GM21360 (cell line): ENCODE results near the gene PHF11.
"Not testable (repeated sequence)": the region's sequence is repeated elsewhere in the genome, so short reads cannot be mapped to it uniquely, and the experiment has no call there.

Experiments
- ATAC-seq: cut with Tn5 transposase; IDR thresholded peaks from one replicate; pipeline ENCODE4 v1.9.1; 2021; ENCODE audit warnings: mild to moderate bottlenecking, moderate library complexity; ENCODE audit not compliant: unreplicated experiment

Gene PHF11

GRCh38 chr13:49543656-49544055 is 47.9 kb downstream of the PHF11 start:
- ATAC-seq: no peak

- ATAC-seq: no peak
Measured at GRCh38 chr13:49545661-49546060, 49.9 kb downstream of the PHF11 start.

- no peak for ATAC-seq
Measured at GRCh38 chr13:49546561-49546960, 50.8 kb downstream of the PHF11 start.

GRCh38 chr13:49549289-49549688 is 53.5 kb downstream of the PHF11 start:
- ATAC-seq: no peak

GRCh38 chr13:49550942-49551644 is 55.3 kb downstream of the PHF11 start:
- ATAC-seq: no peak

GRCh38 chr13:49553888-49554287 is 58.1 kb downstream of the PHF11 start:
- ATAC-seq: no peak

- no peak for ATAC-seq
Measured at GRCh38 chr13:49554387-49554786, 58.6 kb downstream of the PHF11 start.

- no peak for ATAC-seq
Measured at GRCh38 chr13:49559006-49559405, 63.3 kb downstream of the PHF11 start.

GRCh38 chr13:49560270-49561061 is 64.7 kb downstream of the PHF11 start:
- ATAC-seq: no peak

- no peak for ATAC-seq
Measured at GRCh38 chr13:49561062-49561410, 65.3 kb downstream of the PHF11 start.

- no peak for ATAC-seq
Measured at GRCh38 chr13:49563516-49563915, 67.8 kb downstream of the PHF11 start.

GRCh38 chr13:49565461-49565860 is 69.7 kb downstream of the PHF11 start:
- not testable (repeated sequence) for ATAC-seq

- no peak for ATAC-seq
Measured at GRCh38 chr13:49566461-49566860, 70.7 kb downstream of the PHF11 start.

- no peak for ATAC-seq
Measured at GRCh38 chr13:49567491-49567890, 71.7 kb downstream of the PHF11 start.

GRCh38 chr13:49569993-49570689 is 74.4 kb downstream of the PHF11 start:
- no peak for ATAC-seq

GRCh38 chr13:49571299-49572240 is 75.8 kb downstream of the PHF11 start:
- ATAC-seq: no peak
